Measurements from ENCODE around the gene NSMF. TPM values are rescaled to one million over a fixed set of nuclear protein-coding genes. Genes with fewer than 3 reads are reported as not detected.

Gene NSMF
- total and polyA plus RNA-seq, 2 of the 8 experiments (the other 6 are each of a cell fraction or from before 2014, with no cell fraction given), result 56.7 to 65.1 TPM

- TF ChIP-seq CHD7 (IDR thresholded peaks at IDR 0.05; ENCODE audit: insufficient replicate concordance, low read length), result no peak
- no peak; a peak in 1 of 4 replicates for TF ChIP-seq RAD21 (IDR thresholded peaks at IDR 0.05 in 1 of 2, conservative IDR thresholded peaks at IDR 0.05 in 1 of 2; ENCODE audit: low read depth in 2 of 2, low read length in 2 of 2)
- no peak for TF ChIP-seq SRF (IDR thresholded peaks at IDR 0.05; ENCODE audit: low read depth, low read length)
- no peak for TF ChIP-seq JUN (IDR thresholded peaks at IDR 0.05; ENCODE audit: low read depth, low read length)
- TF ChIP-seq JUND (IDR thresholded peaks at IDR 0.05; ENCODE audit: low read length), result no peak
- no peak for TF ChIP-seq EP300 (IDR thresholded peaks at IDR 0.05; ENCODE audit: borderline replicate concordance in 1 of 2, low read depth in 2 of 2, low read length in 2 of 2)
- TF ChIP-seq TAF1 (IDR thresholded peaks at IDR 0.05; ENCODE audit: low read depth, low read length), result no peak
- TF ChIP-seq MAFK (IDR thresholded peaks at IDR 0.05; ENCODE audit: low read depth, low read length), result no peak
- TF ChIP-seq ZNF274 (IDR thresholded peaks at IDR 0.05; ENCODE audit: borderline replicate concordance, extremely low read depth, low read length), result no peak
- no peak for TF ChIP-seq CHD2 (IDR thresholded peaks at IDR 0.05; ENCODE audit: low read length)
- no peak for TF ChIP-seq GABPA (IDR thresholded peaks at IDR 0.05; ENCODE audit: borderline replicate concordance, insufficient read depth, low read length)
Measured at GRCh38 chr9:137441289-137441934, 17.7 kb downstream of the NSMF start, which contains the start of gene ENTPD8 (continued).

Measured in H1 (cell line).